ENCODE data around the gene CYTH3. TPM values are rescaled to one million over a fixed set of nuclear protein-coding genes. Genes with fewer than 3 reads are reported as not detected.

Gene CYTH3
- total RNA-seq, 1 donor from 2014 or later = 29.5 TPM

DNA sequence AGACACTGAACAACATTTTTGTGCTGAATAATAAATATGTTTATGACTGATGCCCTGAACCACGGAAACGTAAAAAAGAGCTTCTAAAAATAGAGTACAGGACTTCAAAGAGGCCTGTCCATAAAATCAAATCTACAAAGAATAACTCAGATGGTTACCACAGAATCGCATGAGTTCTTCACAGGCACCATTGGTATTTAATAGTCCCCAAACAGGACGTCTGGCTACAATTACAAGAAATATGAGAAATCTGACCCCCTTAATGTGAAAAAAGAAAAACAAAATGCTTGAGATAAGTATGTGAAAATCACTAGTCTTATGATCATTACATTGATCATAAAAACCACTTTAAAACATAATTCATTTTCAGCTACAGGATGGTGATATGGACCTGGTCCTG is 20.8 kb downstream of the CYTH3 start:
- H3K9me3 ChIP-seq = no peaks in the 10 kb centered on the region
- no peak overlapping the region for H3K4me3 ChIP-seq
- peaks cover 71% of the 10 kb centered on the region for H3K4me1 ChIP-seq
- TF ChIP-seq CTCF (IDR thresholded peaks at IDR 0.05) (no peak), POLR2AphosphoS5 (IDR thresholded peaks at IDR 0.05; ENCODE audit: insufficient read depth in 1 of 2, low read depth in 1 of 2) (no peak), POLR2A (IDR thresholded peaks at IDR 0.05) (no peak)
- intact Hi-C loops (cut with DNase I) = no loop called here
- H3K36me3 ChIP-seq = no peaks in the 10 kb centered on the region
- peak overlapping the region; percentile 11 for H3K27ac ChIP-seq
- DNase-seq (ENCODE audit: extremely low spot score in 2 of 2) = no peak
- no peaks in the 10 kb centered on the region for H3K27me3 ChIP-seq

- no peak for DNase-seq (ENCODE audit: extremely low spot score in 2 of 2)
- H3K4me3 ChIP-seq = no peak overlapping the region
- intact Hi-C loops (cut with DNase I) = no loop called here
- H3K36me3 ChIP-seq = no peaks in the 10 kb centered on the region
- no peak overlapping the region for H3K27ac ChIP-seq
- H3K27me3 ChIP-seq = no peaks in the 10 kb centered on the region
- TF ChIP-seq POLR2AphosphoS5 (IDR thresholded peaks at IDR 0.05; ENCODE audit: insufficient read depth in 1 of 2, low read depth in 1 of 2) (peak in 1 of 2 donors; percentile 79), POLR2A (IDR thresholded peaks at IDR 0.05) (no peak), CTCF (IDR thresholded peaks at IDR 0.05) (no peak)
- peaks cover 69% of the 10 kb centered on the region for H3K4me1 ChIP-seq
- no peaks in the 10 kb centered on the region for H3K9me3 ChIP-seq
Observed at GRCh38 chr7:6250364-6250833, 22.0 kb downstream of the CYTH3 start.

DNA sequence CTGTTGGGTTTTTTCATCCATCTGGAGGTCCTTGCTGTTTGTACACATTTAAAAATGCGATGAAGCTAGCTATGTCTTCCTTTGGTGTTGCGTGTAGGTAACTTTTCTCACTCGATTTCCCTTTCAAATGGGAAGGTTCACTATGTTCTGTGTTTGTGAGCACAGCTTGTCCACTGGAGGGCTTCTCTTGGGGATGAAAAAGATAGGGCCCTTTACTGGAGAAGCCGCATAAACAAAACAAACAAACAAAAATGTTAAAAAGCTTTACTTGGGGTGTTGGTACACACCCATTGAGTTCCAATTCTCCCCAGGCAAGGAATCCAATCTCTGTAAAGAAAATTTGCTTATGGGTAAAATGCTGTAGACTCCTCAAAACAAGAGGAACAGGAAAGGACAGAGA is 23.4 kb downstream of the CYTH3 start:
- no peak overlapping the region for H3K27ac ChIP-seq
- H3K36me3 ChIP-seq = no peaks in the 10 kb centered on the region
- H3K9me3 ChIP-seq = no peaks in the 10 kb centered on the region
- no peaks in the 10 kb centered on the region for H3K27me3 ChIP-seq
- no peak for TF ChIP-seq POLR2A (IDR thresholded peaks at IDR 0.05)
- TF ChIP-seq CTCF (IDR thresholded peaks at IDR 0.05) = no peak
- TF ChIP-seq POLR2AphosphoS5 (IDR thresholded peaks at IDR 0.05; ENCODE audit: insufficient read depth in 1 of 2, low read depth in 1 of 2) = no peak
- peaks cover 62% of the 10 kb centered on the region for H3K4me1 ChIP-seq
- H3K4me3 ChIP-seq = no peak overlapping the region
- intact Hi-C loops (cut with DNase I) = no loop called here
- DNase-seq (ENCODE audit: extremely low spot score in 2 of 2) = no peak

- TF ChIP-seq POLR2AphosphoS5 (IDR thresholded peaks at IDR 0.05; ENCODE audit: insufficient read depth in 1 of 2, low read depth in 1 of 2) = no peak
- no peak for TF ChIP-seq POLR2A (IDR thresholded peaks at IDR 0.05)
- no peak for TF ChIP-seq CTCF (IDR thresholded peaks at IDR 0.05)
- no peaks in the 10 kb centered on the region for H3K27me3 ChIP-seq
- no peak overlapping the region for H3K27ac ChIP-seq
- H3K9me3 ChIP-seq = no peaks in the 10 kb centered on the region
- DNase-seq (ENCODE audit: extremely low spot score in 2 of 2) = no peak
- no peak overlapping the region for H3K4me3 ChIP-seq
- intact Hi-C loops (cut with DNase I) = no loop called here
- no peaks in the 10 kb centered on the region for H3K36me3 ChIP-seq
- H3K4me1 ChIP-seq = peaks cover 57% of the 10 kb centered on the region
Observed at GRCh38 chr7:6248581-6248980, 23.8 kb downstream of the CYTH3 start.

- Histone ChIP-seq H3K27ac (no peak overlapping the region), H3K27me3 (no peaks in the 10 kb centered on the region), H3K9me3 (no peaks in the 10 kb centered on the region), H3K36me3 (no peaks in the 10 kb centered on the region), H3K4me3 (no peak overlapping the region), H3K4me1 (peaks cover 36% of the 10 kb centered on the region)
- no peak for DNase-seq (ENCODE audit: extremely low spot score in 2 of 2)
- TF ChIP-seq POLR2A (IDR thresholded peaks at IDR 0.05) = no peak
- no peak for TF ChIP-seq POLR2AphosphoS5 (IDR thresholded peaks at IDR 0.05; ENCODE audit: insufficient read depth in 1 of 2, low read depth in 1 of 2)
- no peak for TF ChIP-seq CTCF (IDR thresholded peaks at IDR 0.05)
- intact Hi-C loops (cut with DNase I) = no loop called here
Observed at GRCh38 chr7:6246251-6246917, 26.0 kb downstream of the CYTH3 start.

Data from vagina (tissue), 2 donors.